Measurements from ENCODE around the gene EME1.
"Not testable (repeated sequence)": the region's sequence is repeated elsewhere in the genome, so short reads cannot be mapped to it uniquely, and the experiment has no call there.

Gene EME1

DNA sequence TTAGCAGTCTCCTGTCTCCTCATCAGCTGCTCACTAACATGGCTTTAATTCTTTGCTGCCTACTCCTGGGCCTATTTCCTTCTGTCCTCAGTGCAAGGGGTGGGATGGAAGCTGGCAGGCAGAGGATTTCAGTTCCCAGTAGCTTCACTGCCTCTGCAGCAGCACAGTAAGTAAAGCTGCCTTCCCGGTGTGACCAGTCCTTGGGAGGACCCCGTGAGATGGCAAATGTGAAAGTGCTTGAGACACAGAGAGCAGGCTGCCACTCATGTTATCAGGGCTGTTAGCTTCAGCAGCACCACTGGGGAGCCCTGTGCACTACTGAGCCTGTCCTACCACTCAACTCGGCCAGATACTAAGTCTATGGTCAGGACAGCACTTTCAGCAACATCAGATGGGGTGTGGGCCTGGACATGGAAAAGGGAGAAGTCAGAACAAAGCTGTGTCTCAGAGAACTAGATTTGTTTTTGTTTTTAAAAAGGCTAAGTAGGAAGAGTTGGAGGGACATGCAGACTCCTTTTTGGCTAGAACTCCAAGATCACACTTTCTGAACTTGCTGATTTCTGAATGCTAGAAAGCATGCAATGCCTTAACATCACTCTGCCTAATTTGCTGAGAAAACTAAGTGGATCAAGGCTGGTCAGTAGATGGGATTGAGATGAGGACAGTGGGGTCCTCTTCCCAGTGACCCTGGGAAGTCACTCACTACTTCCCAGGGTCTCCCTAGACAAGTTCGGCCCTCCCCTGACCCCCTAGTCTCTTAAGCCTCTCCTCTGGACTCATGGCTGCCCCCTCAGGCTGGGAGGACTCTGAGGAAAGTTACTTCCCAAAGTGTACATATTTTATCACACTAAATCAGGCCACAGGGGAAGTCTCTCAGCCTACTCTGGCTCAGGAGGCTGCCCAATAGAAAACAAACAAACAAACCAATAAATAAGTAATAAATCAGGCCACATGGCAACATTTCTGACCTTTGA, 54.1 kb downstream of the EME1 start:
- DNase-seq: no peak

DNA sequence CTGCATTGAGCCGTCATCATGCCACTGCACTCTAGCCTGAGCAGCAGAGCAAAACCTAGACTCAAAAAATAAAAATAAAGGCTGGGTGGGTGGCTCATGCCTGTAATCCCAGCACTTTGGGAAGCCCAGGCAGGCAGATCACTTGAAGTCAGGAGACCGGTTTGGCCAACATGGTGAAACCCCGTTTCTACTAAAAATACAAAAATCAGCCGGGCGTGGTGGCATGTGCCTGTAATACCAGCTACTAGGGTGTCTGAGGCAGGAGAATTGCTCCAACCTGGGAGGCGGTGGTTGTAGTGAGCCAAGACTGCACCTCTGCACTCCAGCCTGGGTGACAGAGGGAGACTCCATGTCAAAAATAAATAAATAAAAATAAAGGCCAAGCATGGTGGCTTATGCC, 55.1 kb downstream of the EME1 start:
- not testable (repeated sequence) for DNase-seq

DNA sequence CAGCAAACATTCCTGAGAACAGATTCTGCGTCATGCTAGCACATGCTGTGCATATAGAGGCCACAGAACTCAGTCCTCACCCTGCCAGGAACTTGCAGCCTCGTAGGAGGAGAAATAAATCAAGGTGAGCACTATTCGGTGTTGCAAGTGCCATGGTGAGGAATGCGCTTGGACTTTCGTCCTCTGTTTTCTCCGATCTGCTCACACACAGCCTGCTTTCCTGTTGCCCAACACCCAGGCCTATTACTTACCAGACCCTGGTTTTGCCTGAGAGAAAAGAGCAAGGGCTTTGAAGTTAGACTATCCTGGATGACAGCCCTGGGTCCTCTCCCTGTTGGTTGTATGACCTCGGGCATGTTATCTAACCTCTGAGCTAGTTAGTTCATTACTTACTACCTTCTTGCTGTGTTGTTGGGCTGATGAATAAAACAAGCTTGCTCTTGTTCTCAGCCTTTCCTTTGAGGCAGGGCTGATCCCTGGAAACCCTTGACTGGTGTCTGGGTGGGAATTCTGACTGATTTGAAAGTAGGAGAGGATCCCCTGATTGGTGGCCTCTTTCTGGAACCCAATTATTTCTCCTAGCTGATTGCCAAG, 55.9 kb downstream of the EME1 start:
- DNase-seq: no peak

- DNase-seq: no peak
These were observed 56.8 kb downstream of the EME1 start for GRCh38 chr17:50429793-50430192.

All from effector CD4-positive, alpha-beta T cell (primary cell).